Nephron (organoid): ENCODE measurements around the gene PLOD1.

Experiments
- H3K27ac Mint-ChIP-seq, 3 experiments: 2 replicates each; pipeline ENCODE4 v1.8.0; 2020; ENCODE audit warnings: mixed read lengths in 3 of 3, mild to moderate bottlenecking in 2 of 3, moderate library complexity in 1 of 3
- H3K27me3 Mint-ChIP-seq: 2 replicates; pipeline ENCODE4 v1.8.0; 2021; ENCODE audit warnings: low read depth, mild to moderate bottlenecking, moderate library complexity, mixed read lengths
- H3K36me3 Mint-ChIP-seq: 2 replicates; pipeline ENCODE4 v1.8.0; 2020; ENCODE audit warnings: low read depth, mixed read lengths
- H3K4me1 Mint-ChIP-seq: 2 replicates; pipeline ENCODE4 v1.8.0; 2020; ENCODE audit warnings: mixed read lengths
- H3K4me3 Mint-ChIP-seq, 3 experiments: 2 replicates each; pipeline ENCODE4 v1.8.0; 2020; ENCODE audit warnings: mild to moderate bottlenecking in 3 of 3, mixed read lengths in 3 of 3, moderate library complexity in 2 of 3
- H3K9me3 Mint-ChIP-seq: 2 replicates; pipeline ENCODE4 v1.8.0; 2020; ENCODE audit warnings: mixed read lengths
- TF ChIP-seq, protein P1 (sequence below), 3 experiments: fragments of 200-600 bp; sonication (generic); IDR thresholded peaks; one replicate each; pipeline ENCODE4 v1.5.0; 2021; ENCODE audit warnings: antibody characterized with exemption in 3 of 3; ENCODE audit not compliant: unreplicated experiment in 3 of 3

PLOD1 gene

DNA sequence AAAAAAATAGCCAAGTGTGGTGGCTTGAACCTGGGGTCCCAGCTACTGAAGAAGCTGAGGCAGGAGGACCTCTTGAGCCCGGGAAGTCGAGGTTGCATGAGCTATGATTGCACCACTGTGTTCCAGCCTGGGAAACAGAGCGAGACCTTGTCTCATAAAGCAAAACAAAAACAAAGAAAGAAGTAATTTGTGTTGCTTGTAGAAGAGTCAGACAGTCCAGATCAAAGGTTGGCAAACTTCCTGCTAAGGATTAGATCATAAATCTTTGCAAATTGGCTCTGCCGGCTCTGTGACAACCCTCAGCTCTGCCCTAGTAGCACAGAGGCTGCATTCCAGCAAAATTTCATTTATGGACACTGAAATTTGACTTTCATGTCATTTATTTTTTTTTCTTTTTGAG is 26.7 kb downstream of the PLOD1 start:
- peak overlapping the region in 1 of 3 experiments; percentile 50 for H3K27ac Mint-ChIP-seq

DNA sequence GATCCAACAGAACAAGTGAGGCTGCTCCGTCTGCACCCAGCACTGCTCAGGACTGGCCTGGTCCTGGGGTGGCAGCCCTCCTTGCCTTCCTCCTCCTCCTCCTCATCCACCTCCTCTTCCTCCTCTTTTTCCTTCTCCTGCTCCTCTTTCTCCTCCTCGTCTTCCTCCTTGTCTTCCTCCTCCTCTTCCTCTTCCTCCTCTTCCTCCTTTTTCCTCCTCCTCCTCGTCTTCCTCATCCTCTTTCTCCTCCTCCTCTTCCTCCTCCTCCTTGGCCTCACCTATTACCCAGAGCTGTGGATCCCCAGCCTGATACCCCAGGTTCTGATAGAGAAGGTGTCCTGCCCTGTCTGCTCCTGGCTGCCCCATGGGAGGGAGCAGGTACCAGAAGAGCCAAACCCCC is 29.1 kb downstream of the PLOD1 start:
- TF ChIP-seq, protein P1, sequence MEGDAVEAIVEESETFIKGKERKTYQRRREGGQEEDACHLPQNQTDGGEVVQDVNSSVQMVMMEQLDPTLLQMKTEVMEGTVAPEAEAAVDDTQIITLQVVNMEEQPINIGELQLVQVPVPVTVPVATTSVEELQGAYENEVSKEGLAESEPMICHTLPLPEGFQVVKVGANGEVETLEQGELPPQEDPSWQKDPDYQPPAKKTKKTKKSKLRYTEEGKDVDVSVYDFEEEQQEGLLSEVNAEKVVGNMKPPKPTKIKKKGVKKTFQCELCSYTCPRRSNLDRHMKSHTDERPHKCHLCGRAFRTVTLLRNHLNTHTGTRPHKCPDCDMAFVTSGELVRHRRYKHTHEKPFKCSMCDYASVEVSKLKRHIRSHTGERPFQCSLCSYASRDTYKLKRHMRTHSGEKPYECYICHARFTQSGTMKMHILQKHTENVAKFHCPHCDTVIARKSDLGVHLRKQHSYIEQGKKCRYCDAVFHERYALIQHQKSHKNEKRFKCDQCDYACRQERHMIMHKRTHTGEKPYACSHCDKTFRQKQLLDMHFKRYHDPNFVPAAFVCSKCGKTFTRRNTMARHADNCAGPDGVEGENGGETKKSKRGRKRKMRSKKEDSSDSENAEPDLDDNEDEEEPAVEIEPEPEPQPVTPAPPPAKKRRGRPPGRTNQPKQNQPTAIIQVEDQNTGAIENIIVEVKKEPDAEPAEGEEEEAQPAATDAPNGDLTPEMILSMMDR (IDR thresholded peaks at IDR 0.05; ENCODE audit: unreplicated experiment in 3 of 3), result no peak
- H3K27ac Mint-ChIP-seq, result no peak overlapping the region
- no peaks in the 10 kb centered on the region for H3K4me1 Mint-ChIP-seq
- peaks cover 35% of the 10 kb centered on the region for H3K36me3 Mint-ChIP-seq
- no peaks in the 10 kb centered on the region for H3K9me3 Mint-ChIP-seq
- H3K27me3 Mint-ChIP-seq, result no peaks in the 10 kb centered on the region
- no peak overlapping the region for H3K4me3 Mint-ChIP-seq

More for the DNA sequence above, 26.7 kb downstream of the PLOD1 start:
- H3K4me1 Mint-ChIP-seq, result no peaks in the 10 kb centered on the region
- TF ChIP-seq, protein P1 (IDR thresholded peaks at IDR 0.05; ENCODE audit: unreplicated experiment in 3 of 3), result no peak
- H3K27me3 Mint-ChIP-seq, result no peaks in the 10 kb centered on the region
- peaks cover 43% of the 10 kb centered on the region for H3K36me3 Mint-ChIP-seq
- no peak overlapping the region for H3K4me3 Mint-ChIP-seq
- no peaks in the 10 kb centered on the region for H3K9me3 Mint-ChIP-seq

GRCh38 chr1:11964656-11965055 is 30.1 kb downstream of the PLOD1 start:
- Mint-ChIP-seq H3K4me1 (no peaks in the 10 kb centered on the region), H3K27me3 (no peaks in the 10 kb centered on the region), H3K36me3 (peaks cover 34% of the 10 kb centered on the region), H3K9me3 (no peaks in the 10 kb centered on the region), H3K27ac (no peak overlapping the region), H3K4me3 (no peak overlapping the region)
- TF ChIP-seq, protein P1 (IDR thresholded peaks at IDR 0.05; ENCODE audit: unreplicated experiment in 3 of 3), result no peak

- Mint-ChIP-seq H3K27ac (peak overlapping the region in 1 of 3 experiments; percentile 24), H3K9me3 (no peaks in the 10 kb centered on the region), H3K4me3 (no peak overlapping the region), H3K36me3 (peaks cover 30% of the 10 kb centered on the region), H3K4me1 (no peaks in the 10 kb centered on the region), H3K27me3 (no peaks in the 10 kb centered on the region)
- TF ChIP-seq, protein P1 (IDR thresholded peaks at IDR 0.05; ENCODE audit: unreplicated experiment in 3 of 3), result peak in 2 of 3 experiments; percentile 36 to 63
These were observed 32.6 kb downstream of the PLOD1 start for GRCh38 chr1:11967028-11967547.

- Mint-ChIP-seq H3K27me3 (no peaks in the 10 kb centered on the region), H3K9me3 (no peaks in the 10 kb centered on the region), H3K36me3 (peaks cover 35% of the 10 kb centered on the region), H3K27ac (no peak overlapping the region), H3K4me1 (no peaks in the 10 kb centered on the region), H3K4me3 (no peak overlapping the region)
- TF ChIP-seq, protein P1 (IDR thresholded peaks at IDR 0.05; ENCODE audit: unreplicated experiment in 3 of 3), result no peak
These were observed 36.1 kb downstream of the PLOD1 start for GRCh38 chr1:11970441-11971185.

DNA sequence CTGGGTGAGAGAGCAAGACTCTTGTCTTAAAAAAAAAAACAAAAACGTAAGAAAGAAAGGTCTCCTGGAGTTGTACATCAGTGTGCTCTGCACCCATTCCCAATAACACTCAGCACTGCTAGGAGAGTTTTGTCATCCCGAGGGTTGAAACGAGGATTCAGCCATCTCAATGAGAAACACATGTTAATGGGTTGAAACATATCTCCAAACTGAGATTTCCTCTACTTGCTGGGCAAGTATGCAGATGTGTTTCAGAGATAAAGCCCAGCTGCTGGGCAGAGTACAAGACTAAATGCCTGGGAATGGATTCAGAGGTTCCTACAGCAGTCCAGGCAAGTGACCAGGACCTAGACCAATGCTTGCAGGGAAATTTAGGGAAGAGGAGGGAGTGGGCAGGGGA is 43.1 kb downstream of the PLOD1 start:
- peaks cover 21% of the 10 kb centered on the region for H3K36me3 Mint-ChIP-seq
- TF ChIP-seq, protein P1 (IDR thresholded peaks at IDR 0.05; ENCODE audit: unreplicated experiment in 3 of 3), result no peak
- H3K27ac Mint-ChIP-seq, result no peak overlapping the region
- H3K4me3 Mint-ChIP-seq, result peak overlapping the region in 2 of 3 experiments; percentile 35 to 75
- H3K4me1 Mint-ChIP-seq, result peaks cover 18% of the 10 kb centered on the region
- no peaks in the 10 kb centered on the region for H3K27me3 Mint-ChIP-seq
- H3K9me3 Mint-ChIP-seq, result no peaks in the 10 kb centered on the region
